ENCODE measurements around the gene MFNG. TPM values are rescaled to one million over a fixed set of nuclear protein-coding genes. Genes with fewer than 3 reads are reported as not detected.

The MFNG gene
- total RNA-seq, 1 experiment from 2014 or later: 4.5 TPM

GRCh38 chr22:37497062-37497599 is 10.9 kb upstream of the MFNG start (continued):
- TF ChIP-seq ZBTB33 (IDR thresholded peaks at IDR 0.05; ENCODE audit: extremely low read depth, insufficient replicate concordance, low read length): no peak
- TF ChIP-seq SRF (IDR thresholded peaks at IDR 0.05; ENCODE audit: low read depth): no peak
- TF ChIP-seq CTCF (IDR thresholded peaks at IDR 0.05 in 2 of 3, conservative IDR thresholded peaks at IDR 0.05 in 1 of 3; ENCODE audit: borderline replicate concordance in 1 of 3, insufficient read depth in 1 of 3, low read depth in 2 of 3, low read length in 2 of 3): no peak
- TF ChIP-seq POLR2AphosphoS5 (IDR thresholded peaks at IDR 0.05; ENCODE audit: low read depth, low read length): no peak
- no peak for TF ChIP-seq SP1 (IDR thresholded peaks at IDR 0.05; ENCODE audit: low read depth)

GRCh38 chr22:37496651-37497050 is 10.5 kb upstream of the MFNG start:
- RAD21 ChIA-PET (ENCODE audit: low non-redundant PET in 1 of 2, low total read pairs in 2 of 2, uncharacterized antibody in 2 of 2, unreplicated experiment in 2 of 2): no interaction called here

More at GRCh38 chr22:37496651-37497050, 10.5 kb upstream of the MFNG start:
- H3K9ac ChIP-seq (ENCODE audit: low read length): peak overlapping the region; percentile 23; the same call in 1 of the 2 replicates
- no peaks in the 10 kb centered on the region for H3K9me2 ChIP-seq (ENCODE audit: insufficient read depth)
- H3K4me2 ChIP-seq (ENCODE audit: low read length): peak overlapping the region; percentile 61
- POLR2A ChIA-PET: no interaction called here
- no peak for DNase-seq (ENCODE audit: low read depth, low spot score)
- TF ChIP-seq SP1 (IDR thresholded peaks at IDR 0.05; ENCODE audit: low read depth) (no peak), YY1 (IDR thresholded peaks at IDR 0.05; ENCODE audit: extremely low read depth, insufficient replicate concordance, low read depth, low read length) (no peak), POLR2AphosphoS5 (IDR thresholded peaks at IDR 0.05; ENCODE audit: low read depth, low read length) (no peak), CBX3 (IDR thresholded peaks at IDR 0.05; ENCODE audit: low read depth) (no peak), CTCF (IDR thresholded peaks at IDR 0.05 in 2 of 3, conservative IDR thresholded peaks at IDR 0.05 in 1 of 3; ENCODE audit: borderline replicate concordance in 1 of 3, insufficient read depth in 1 of 3, low read depth in 2 of 3, low read length in 2 of 3) (no peak), EZH2 (IDR thresholded peaks at IDR 0.05) (no peak), EGR1 (IDR thresholded peaks at IDR 0.05; ENCODE audit: low read depth) (no peak), SIN3A (IDR thresholded peaks at IDR 0.05; ENCODE audit: low read depth) (no peak), MAX (IDR thresholded peaks at IDR 0.05) (no peak)
- H3K4me1 ChIP-seq (ENCODE audit: control insufficient read depth in 1 of 2, insufficient read depth in 2 of 2, low read length in 2 of 2): peaks cover 38 to 67% of the 10 kb centered on the region in 2 experiments
- BruUV-seq (replicated peaks): no TSS peak
- no peaks in the 10 kb centered on the region for H3K9me3 ChIP-seq (ENCODE audit: control insufficient read depth in 1 of 2, insufficient read depth in 1 of 2, low read depth in 1 of 2, low read length in 2 of 2)
- CTCF ChIA-PET: no interaction called here
- no peaks in the 10 kb centered on the region for H3K27me3 ChIP-seq (ENCODE audit: insufficient read depth, low read length)
- peaks cover 9 to 17% of the 10 kb centered on the region in 2 experiments; a peak in 3 of 4 replicates for H3K36me3 ChIP-seq (ENCODE audit: control insufficient read depth in 1 of 2, insufficient read depth in 2 of 2, low read length in 2 of 2)
- H3K4me3 ChIP-seq (replicated peaks in 1 of 2; ENCODE audit: low read depth in 1 of 2, low read length in 2 of 2): 0 out of 4 replicates have a peak overlapping the region, but pooled peaks of 1 of the 2 experiments have one; percentile 19
- H3K27ac ChIP-seq (ENCODE audit: low read depth, low read length): peak overlapping the region; percentile 51; the same call in 1 of the 2 replicates
- no peak overlapping the region for H2AFZ ChIP-seq (ENCODE audit: low read depth, low read length, poor library complexity, severe bottlenecking)
- no peaks in the 10 kb centered on the region for H3K79me2 ChIP-seq (ENCODE audit: insufficient read depth, low read length)
- H4K20me1 ChIP-seq (ENCODE audit: insufficient read depth): no peaks in the 10 kb centered on the region
- intact Hi-C loops (cut with micrococcal nuclease): no loop called here
- ATAC-seq: peak; percentile 64

All from HCT116 (cell line).